Breast epithelium (tissue), 4 donors: ENCODE data around the gene SEBOX. TPM values are rescaled to one million over a fixed set of nuclear protein-coding genes. Genes with fewer than 3 reads are reported as not detected.

Experiments
- DNase-seq, 2 donors: peaks; one replicate each; pipeline ENCODE4 v3.0.0-alpha.2; 2019; ENCODE audit warnings: low spot score in 2 of 2
- H3K27ac ChIP-seq, 2 donors: fragments of 200-600 bp; sonication (generic) in 1 of 2; one replicate each; pipeline ENCODE4 v1.5.1; 2016 to 2019; ENCODE audit warnings: mild to moderate bottlenecking in 1 of 2
- H3K27me3 ChIP-seq, 2 donors: fragments of 200-600 bp; sonication (generic) in 1 of 2; one replicate each; pipeline versions ENCODE4 v1.5.1 to v1.6.0; 2017 to 2019; ENCODE audit warnings: control low read depth in 1 of 2, mild to moderate bottlenecking in 1 of 2
- H3K36me3 ChIP-seq: fragments of 200-600 bp; one replicate; pipeline ENCODE4 v1.5.1; 2019
- H3K4me1 ChIP-seq, 2 donors: fragments of 200-600 bp; sonication (generic); one replicate each; pipeline ENCODE4 v1.5.1; 2016 to 2019; ENCODE audit warnings: control low read depth in 1 of 2
- H3K4me3 ChIP-seq, 3 donors: fragments of 200-600 bp; sonication (generic); 1 replicate in 2 of 3; 2 replicates in 1 of 3; pipeline ENCODE4 v1.5.1; 2016 to 2019; ENCODE audit warnings: mild to moderate bottlenecking in 3 of 3, moderate library complexity in 2 of 3
- H3K9me3 ChIP-seq, 2 donors: fragments of 200-600 bp; sonication (generic) in 1 of 2; one replicate each; pipeline ENCODE4 v1.5.1; 2016 to 2019; ENCODE audit warnings: control low read depth in 1 of 2
- CTCF ChIP-seq, 3 donors: fragments of 450-650 bp; IDR thresholded peaks; one replicate each; pipeline ENCODE4 v1.5.1; 2016 to 2017; ENCODE audit warnings: antibody characterized with exemption in 3 of 3, mild to moderate bottlenecking in 3 of 3, moderate library complexity in 3 of 3
- POLR2A ChIP-seq: fragments of 450-650 bp; IDR thresholded peaks from one replicate; pipeline ENCODE4 v1.6.1; 2016; ENCODE audit warnings: antibody characterized with exemption, mild to moderate bottlenecking, moderate library complexity
- POLR2AphosphoS5 ChIP-seq, 3 donors: sonication (generic); formaldehyde crosslinking; IDR thresholded peaks; one replicate each; pipeline ENCODE4 v1.6.1; 2017; ENCODE audit warnings: antibody characterized with exemption in 3 of 3
- intact Hi-C: fragments of 100-400 bp; cut with DNase I; formaldehyde crosslinking; loops from one replicate; pipeline ENCODE4 v1.15.1; 2023; ENCODE audit warnings: low total_unique reads
- total RNA-seq, 3 donors: library from RNA; depleted of rRNA; stranded (reverse); fragments of >200 nt; gene quantifications; one replicate each; pipeline ENCODE4 v1.1.0, GENCODE V29; 2016

SEBOX gene
- total RNA-seq, 3 donors from 2014 or later, result not detected

GRCh38 chr17:28381141-28381825 lies 16.3 kb upstream of the SEBOX start:
- no peaks in the 10 kb centered on the region for H3K4me1 ChIP-seq
- intact Hi-C loops, result no loop called here
- TF ChIP-seq CTCF (IDR thresholded peaks at IDR 0.05), result no peak
- TF ChIP-seq POLR2AphosphoS5 (IDR thresholded peaks at IDR 0.05), result no peak
- TF ChIP-seq POLR2A, result no peak
- H3K4me3 ChIP-seq, result no peak overlapping the region
- H3K36me3 ChIP-seq, result no peaks in the 10 kb centered on the region
- DNase-seq, result no peak
- H3K27me3 ChIP-seq, result no peaks in the 10 kb centered on the region
- H3K9me3 ChIP-seq, result no peaks in the 10 kb centered on the region
- H3K27ac ChIP-seq, result peak overlapping the region in 1 of 2 donors; percentile 74

- H3K27me3 ChIP-seq, result no peaks in the 10 kb centered on the region
- no peak overlapping the region for H3K4me3 ChIP-seq
- DNase-seq, result peak in 1 of 2 donors; percentile 75
- no peak for TF ChIP-seq POLR2A
- TF ChIP-seq POLR2AphosphoS5 (IDR thresholded peaks at IDR 0.05), result peak in 2 of 3 donors; percentile 27 to 28
- no peaks in the 10 kb centered on the region for H3K9me3 ChIP-seq
- H3K36me3 ChIP-seq, result no peaks in the 10 kb centered on the region
- H3K27ac ChIP-seq, result peak overlapping the region; percentile 66 to 74
- H3K4me1 ChIP-seq, result no peaks in the 10 kb centered on the region
- intact Hi-C loops, result no loop called here
These were observed 15.1 kb upstream of the SEBOX start for GRCh38 chr17:28379814-28380801.

DNA sequence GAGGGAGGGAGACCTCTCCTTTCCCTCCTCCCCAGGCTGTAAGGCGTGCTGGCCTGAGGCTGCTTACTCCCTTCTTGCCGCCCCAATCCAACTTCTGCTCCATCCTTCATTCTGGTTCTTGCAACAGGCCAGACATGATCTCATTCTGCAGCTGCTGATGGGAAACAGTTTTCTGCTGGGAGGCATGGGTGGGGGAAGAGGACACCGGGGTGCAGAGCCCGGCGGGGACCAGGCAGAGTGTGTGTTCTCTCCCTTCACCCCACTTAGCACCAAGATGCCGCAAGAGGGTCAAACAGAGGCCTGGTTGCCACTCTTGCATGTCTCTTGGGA lies 7.9 kb upstream of the SEBOX start:
- Histone ChIP-seq H3K4me3 (peak overlapping the region in 2 of 3 donors; percentile 58 to 85), H3K4me1 (no peaks in the 10 kb centered on the region), H3K9me3 (no peaks in the 10 kb centered on the region), H3K36me3 (no peaks in the 10 kb centered on the region), H3K27me3 (no peaks in the 10 kb centered on the region), H3K27ac (no peak overlapping the region)
- TF ChIP-seq POLR2A, result no peak
- TF ChIP-seq POLR2AphosphoS5 (IDR thresholded peaks at IDR 0.05), result no peak
- TF ChIP-seq CTCF (IDR thresholded peaks at IDR 0.05), result no peak
- no peak for DNase-seq
- intact Hi-C loops, result no loop called here

- DNase-seq, result no peak
- no peaks in the 10 kb centered on the region for H3K9me3 ChIP-seq
- intact Hi-C loops, result no loop called here
- peak overlapping the region; percentile 58 to 78 for H3K27ac ChIP-seq
- no peaks in the 10 kb centered on the region for H3K4me1 ChIP-seq
- H3K27me3 ChIP-seq, result no peaks in the 10 kb centered on the region
- H3K36me3 ChIP-seq, result no peaks in the 10 kb centered on the region
- TF ChIP-seq POLR2A (no peak), POLR2AphosphoS5 (IDR thresholded peaks at IDR 0.05) (no peak), CTCF (IDR thresholded peaks at IDR 0.05) (no peak)
- H3K4me3 ChIP-seq, result peak overlapping the region; percentile 49 to 85 (median 58)
These were observed 7.4 kb upstream of the SEBOX start for GRCh38 chr17:28372203-28372944.
